Osteoblast (primary cell): ENCODE data around the gene MRGPRF. TPM values are rescaled to one million over a fixed set of nuclear protein-coding genes. Genes with fewer than 3 reads are reported as not detected.

ENCODE experiments used
- DNase-seq: peaks from one replicate; pipeline ENCODE4 v3.0.0; 2011; ENCODE audit warnings: low spot score, mixed read lengths; ENCODE audit not compliant: insufficient read length; ENCODE audit errors: missing footprints
- H2AFZ ChIP-seq: 2 replicates; pipeline ENCODE4 v1.6.0; 2011; ENCODE audit warnings: mild to moderate bottlenecking, low read length
- H3K27ac ChIP-seq: 2 replicates; pipeline ENCODE4 v1.5.1; 2011; ENCODE audit warnings: mild to moderate bottlenecking, low read depth, low read length, moderate library complexity
- H3K27me3 ChIP-seq: 2 replicates; pipeline ENCODE4 v1.6.0; 2012; ENCODE audit warnings: mild to moderate bottlenecking, control low read depth, inconsistent platforms, low read length, moderate library complexity; ENCODE audit not compliant: insufficient read depth
- H3K36me3 ChIP-seq: 2 replicates; pipeline ENCODE4 v1.5.1; 2011; ENCODE audit warnings: mild to moderate bottlenecking, low read length, control low read depth, moderate library complexity; ENCODE audit not compliant: insufficient read depth
- H3K4me1 ChIP-seq: 2 replicates; pipeline ENCODE4 v1.5.1; 2011; ENCODE audit warnings: mild to moderate bottlenecking, low read length, control low read depth, moderate library complexity; ENCODE audit not compliant: insufficient read depth
- H3K4me2 ChIP-seq: 2 replicates; pipeline ENCODE4 v1.6.0; 2011; ENCODE audit warnings: mild to moderate bottlenecking, low read length; ENCODE audit not compliant: insufficient read depth
- H3K4me3 ChIP-seq: fragments of 200-600 bp; sonication (generic); 3 replicates; pipeline ENCODE4 v1.5.1; 2012; ENCODE audit warnings: mild to moderate bottlenecking, low read length, inconsistent platforms; ENCODE audit not compliant: insufficient read depth
- H3K79me2 ChIP-seq: 2 replicates; pipeline ENCODE4 v1.6.0; 2012; ENCODE audit warnings: mild to moderate bottlenecking, low read length, control low read depth, inconsistent platforms; ENCODE audit not compliant: insufficient read depth
- H3K9me3 ChIP-seq: 2 replicates; pipeline ENCODE4 v1.5.1; 2011; ENCODE audit warnings: low read depth, low read length, control low read depth
- H4K20me1 ChIP-seq: 2 replicates; pipeline ENCODE4 v1.6.0; 2012; ENCODE audit warnings: mild to moderate bottlenecking, low read length, control low read depth; ENCODE audit not compliant: insufficient read depth
- CTCF ChIP-seq: IDR thresholded peaks from 2 replicates; pipeline ENCODE4 v1.5.1; 2011; ENCODE audit warnings: mild to moderate bottlenecking, low read depth, low read length, moderate library complexity; ENCODE audit errors: extremely low read depth
- total RNA-seq: library from RNA; depleted of rRNA; stranded (reverse); fragments of >200 nt; gene quantifications from 2 replicates; pipeline ENCODE4 v1.2.3, GENCODE V29; 2012

The MRGPRF gene
- total RNA-seq, 1 donor, result 39.4 TPM

GRCh38 chr11:69014084-69014851, 1.2 kb upstream of the MRGPRF start:
- DNase-seq, result peak; percentile 88

GRCh38 chr11:69012092-69013008, 696 bp downstream of the MRGPRF start:
- TF ChIP-seq CTCF, result no peak
- peaks cover 13% of the 10 kb centered on the region for H3K79me2 ChIP-seq
- peak overlapping the region; percentile 72 for H2AFZ ChIP-seq
- no peaks in the 10 kb centered on the region for H4K20me1 ChIP-seq
- no peaks in the 10 kb centered on the region for H3K27me3 ChIP-seq
- H3K27ac ChIP-seq, result peak overlapping the region; percentile 66
- H3K4me3 ChIP-seq, result peak overlapping the region; percentile 77
- no peaks in the 10 kb centered on the region for H3K9me3 ChIP-seq
- H3K4me2 ChIP-seq, result peak overlapping the region; percentile 81
- DNase-seq, result peak; percentile 88
- peaks cover 58% of the 10 kb centered on the region for H3K4me1 ChIP-seq
- H3K36me3 ChIP-seq, result no peaks in the 10 kb centered on the region

More at GRCh38 chr11:69014084-69014851, 1.2 kb upstream of the MRGPRF start:
- Histone ChIP-seq H3K36me3 (no peaks in the 10 kb centered on the region), H3K4me3 (no peak overlapping the region), H2AFZ (no peak overlapping the region), H3K27me3 (no peaks in the 10 kb centered on the region), H3K4me1 (peaks cover 51% of the 10 kb centered on the region), H3K4me2 (no peak overlapping the region), H4K20me1 (no peaks in the 10 kb centered on the region), H3K27ac (no peak overlapping the region), H3K9me3 (no peaks in the 10 kb centered on the region), H3K79me2 (peaks cover 13% of the 10 kb centered on the region)
- no peak for TF ChIP-seq CTCF

GRCh38 chr11:69011624-69012091, 1.4 kb downstream of the MRGPRF start:
- Histone ChIP-seq H3K4me1 (peaks cover 59% of the 10 kb centered on the region), H3K27ac (peak overlapping the region; percentile 66), H2AFZ (no peak overlapping the region)

More at GRCh38 chr11:69011624-69012091, 1.4 kb downstream of the MRGPRF start:
- no peaks in the 10 kb centered on the region for H3K27me3 ChIP-seq
- no peaks in the 10 kb centered on the region for H3K36me3 ChIP-seq
- H3K4me2 ChIP-seq, result peak overlapping the region; percentile 81
- no peaks in the 10 kb centered on the region for H4K20me1 ChIP-seq
- H3K79me2 ChIP-seq, result peaks cover 13% of the 10 kb centered on the region
- TF ChIP-seq CTCF, result no peak
- peak overlapping the region; percentile 77 for H3K4me3 ChIP-seq
- DNase-seq, result peak; percentile 67
- H3K9me3 ChIP-seq, result no peaks in the 10 kb centered on the region
